ENCODE results near the gene RPIA. TPM values are rescaled to one million over a fixed set of nuclear protein-coding genes. Genes with fewer than 3 reads are reported as not detected.

Gene RPIA
- total and polyA plus RNA-seq, 9 of the 15 experiments (the other 6 are each of a cell fraction or from before 2014, with no cell fraction given) = 7.8 to 41.2 (median 25.8) TPM

DNA sequence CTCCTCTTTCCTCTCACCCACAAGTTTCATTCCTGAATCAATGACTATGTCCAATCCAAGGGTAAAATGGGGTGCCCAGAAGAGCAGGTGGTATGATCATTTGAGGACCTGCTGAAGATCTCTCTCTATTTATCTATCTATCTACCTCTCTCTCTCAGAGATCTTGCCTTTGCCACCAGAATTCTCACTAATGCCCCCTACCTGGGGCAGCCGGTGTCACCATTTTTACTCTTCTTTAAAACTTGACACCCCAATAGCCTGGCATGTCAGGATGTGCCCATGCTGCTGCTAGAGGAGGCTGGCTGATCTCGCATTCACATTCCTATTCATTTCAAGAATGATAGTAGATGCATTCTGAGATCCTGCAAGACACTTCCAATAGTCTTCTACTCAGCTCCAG lies 24.3 kb upstream of the RPIA start:
- Histone ChIP-seq H3K79me2 (ENCODE audit: control insufficient read depth, insufficient read depth, low read length) (no peaks in the 10 kb centered on the region), H3K9me3 (replicated peaks; ENCODE audit: control insufficient read depth, insufficient read depth, low read depth, low read length) (no peaks in the 10 kb centered on the region), H3K4me2 (ENCODE audit: insufficient read depth, low read length) (no peak overlapping the region), H4K20me1 (replicated peaks; ENCODE audit: control insufficient read depth, insufficient read depth, low read length) (no peaks in the 10 kb centered on the region), H3K4me3 (no peak overlapping the region), H3K27me3 (ENCODE audit: control insufficient read depth in 2 of 2, insufficient read depth in 2 of 2, low read length in 2 of 2) (no peaks in the 10 kb centered on the region), H3K9ac (ENCODE audit: insufficient read depth in 1 of 2, low read depth in 2 of 2, low read length in 2 of 2) (no peak overlapping the region), H3K36me3 (ENCODE audit: control insufficient read depth, insufficient read depth, low read length) (no peaks in the 10 kb centered on the region), H3K4me1 (replicated peaks in 1 of 2; ENCODE audit: control insufficient read depth in 2 of 2, insufficient read depth in 2 of 2, low read length in 2 of 2) (no peaks in the 10 kb centered on the region; a peak in 2 of 5 replicates), H2AFZ (ENCODE audit: low read depth, low read length) (no peak overlapping the region), H3K27ac (ENCODE audit: extremely low read depth, low read depth, low read length) (no peak overlapping the region), H3K9me1 (ENCODE audit: control insufficient read depth, insufficient read depth, low read length) (no peaks in the 10 kb centered on the region)
- no TSS peak for BruUV-seq (replicated peaks)
- intact Hi-C loops (cut with micrococcal nuclease) (loop anchor here (5.0 kb wide), 1 partner anchor 40 kb away; the partner anchor contains the start of gene EIF2AK3), in situ Hi-C loops (cut with MboI) (loop anchor here (5.0 kb wide), 1 partner anchor 75 kb away; no protein-coding TSS in a partner anchor)
- no peak for ATAC-seq
- 8% methylated on average over 2 of the region's 2 CpGs for WGBS (ENCODE audit: insufficient coverage, low coverage, missing lambda C conversion rate)
- FAIRE-seq = no peak
- ChIA-PET CTCF (ENCODE audit: low intra/inter-chr PET ratio) (interaction anchor here (1.3 kb wide), 1 partner anchor 77 kb away, joined by 6 read pairs; no protein-coding TSS in a partner anchor), POLR2A (interaction anchor here (1.0 to 1.1 kb wide), 3 partner anchors 8 to 67 kb away, joined by 3 to 4 read pairs (median 3); no protein-coding TSS in a partner anchor)
- no peak for DNase-seq (ENCODE audit: extremely low read depth in 1 of 4, low spot score in 3 of 4)
- TF ChIP-seq HMG20B (CRISPR knock-in tag; IDR thresholded peaks at IDR 0.05) (no peak), TGIF2 (CRISPR knock-in tag; IDR thresholded peaks at IDR 0.05) (no peak)
- TF ChIP-seq, protein P1, sequence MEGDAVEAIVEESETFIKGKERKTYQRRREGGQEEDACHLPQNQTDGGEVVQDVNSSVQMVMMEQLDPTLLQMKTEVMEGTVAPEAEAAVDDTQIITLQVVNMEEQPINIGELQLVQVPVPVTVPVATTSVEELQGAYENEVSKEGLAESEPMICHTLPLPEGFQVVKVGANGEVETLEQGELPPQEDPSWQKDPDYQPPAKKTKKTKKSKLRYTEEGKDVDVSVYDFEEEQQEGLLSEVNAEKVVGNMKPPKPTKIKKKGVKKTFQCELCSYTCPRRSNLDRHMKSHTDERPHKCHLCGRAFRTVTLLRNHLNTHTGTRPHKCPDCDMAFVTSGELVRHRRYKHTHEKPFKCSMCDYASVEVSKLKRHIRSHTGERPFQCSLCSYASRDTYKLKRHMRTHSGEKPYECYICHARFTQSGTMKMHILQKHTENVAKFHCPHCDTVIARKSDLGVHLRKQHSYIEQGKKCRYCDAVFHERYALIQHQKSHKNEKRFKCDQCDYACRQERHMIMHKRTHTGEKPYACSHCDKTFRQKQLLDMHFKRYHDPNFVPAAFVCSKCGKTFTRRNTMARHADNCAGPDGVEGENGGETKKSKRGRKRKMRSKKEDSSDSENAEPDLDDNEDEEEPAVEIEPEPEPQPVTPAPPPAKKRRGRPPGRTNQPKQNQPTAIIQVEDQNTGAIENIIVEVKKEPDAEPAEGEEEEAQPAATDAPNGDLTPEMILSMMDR (IDR thresholded peaks at IDR 0.05 in 2 of 3, conservative IDR thresholded peaks at IDR 0.05 in 1 of 3; ENCODE audit: insufficient read depth in 2 of 3, low read depth in 1 of 3, low read length in 3 of 3) = 0 out of 6 replicates have a peak, but pooled peaks of 1 of the 3 experiments have one; percentile 5
